ENCODE results near the gene CPEB1.

CPEB1 gene

DNA sequence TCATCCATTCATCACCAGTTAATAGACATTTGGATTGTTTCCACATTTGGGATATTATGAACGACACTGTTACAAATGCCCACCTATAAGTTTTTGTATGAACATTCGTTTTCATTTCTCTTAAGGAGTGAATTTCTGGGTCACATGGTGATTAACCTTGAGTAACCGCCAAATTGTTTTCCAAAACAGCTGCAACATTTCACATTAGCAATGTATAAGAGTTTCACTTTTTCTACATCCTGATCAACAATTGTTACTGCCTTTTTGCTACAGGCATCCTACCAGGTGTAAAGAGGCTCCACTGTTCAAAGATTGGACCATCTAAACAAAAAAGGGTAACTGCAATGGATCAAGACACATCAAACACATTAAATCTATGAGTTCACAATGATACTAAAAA is 52.0 kb downstream of the CPEB1 start:
- DNase-seq (ENCODE audit: low spot score): no peak

DNA sequence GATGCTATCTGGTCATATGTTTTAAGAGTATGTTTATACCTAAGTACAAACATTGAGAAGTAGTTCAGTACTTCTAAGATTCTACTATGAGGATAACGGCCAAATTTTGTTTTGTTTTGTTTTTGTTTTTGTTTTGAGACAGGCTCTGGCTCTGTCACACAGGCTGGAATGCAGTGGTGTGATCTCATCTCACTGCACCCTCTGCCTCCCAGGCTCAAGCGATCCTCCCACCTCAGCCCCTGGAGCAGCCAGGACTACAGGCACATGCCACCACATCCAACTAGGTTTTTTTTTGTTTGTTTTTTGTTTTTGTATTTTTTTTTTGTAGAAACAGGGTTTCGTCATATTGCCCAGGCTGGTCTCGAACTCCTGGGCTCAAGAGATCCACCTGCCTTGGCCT is 59.4 kb downstream of the CPEB1 start:
- DNase-seq (ENCODE audit: low spot score): no peak

DNA sequence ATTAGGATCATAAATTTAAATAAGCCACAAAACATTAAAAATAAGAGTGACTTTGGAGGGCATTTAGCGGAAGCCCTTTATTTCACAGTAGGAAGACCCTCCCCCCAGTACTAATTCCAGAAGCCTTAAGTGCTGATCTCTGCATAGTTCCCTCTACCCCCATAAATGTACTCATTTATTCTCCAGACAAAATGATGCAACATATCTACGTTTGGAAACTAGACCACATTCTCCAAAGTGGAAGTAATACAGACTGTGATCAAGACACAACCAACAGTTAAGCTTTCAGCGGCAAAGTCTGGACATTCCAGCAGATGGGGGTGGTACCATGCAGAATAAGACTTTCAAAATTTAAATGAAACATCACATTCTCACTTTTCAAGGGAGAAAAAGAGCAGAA is 62.1 kb downstream of the CPEB1 start:
- no peak for DNase-seq (ENCODE audit: low spot score)

DNA sequence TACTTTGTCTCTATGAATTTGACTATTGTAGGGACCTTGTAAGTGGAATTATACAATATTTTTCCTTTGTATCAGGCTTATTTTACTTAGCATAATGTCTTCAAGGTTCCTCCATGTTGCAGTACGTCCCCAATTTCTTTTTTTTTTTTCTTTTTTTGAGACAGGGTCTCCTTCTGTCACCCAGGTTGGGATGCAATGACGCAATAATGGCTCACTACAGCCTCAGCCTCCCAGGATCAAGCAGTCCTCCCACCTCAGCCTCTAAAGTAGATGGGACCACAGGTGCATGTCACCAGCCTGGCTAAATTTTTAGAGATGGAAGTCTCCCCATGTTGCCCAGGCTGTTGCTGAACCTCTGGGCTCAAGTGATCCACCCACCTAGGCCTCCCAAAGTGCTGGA is 66.5 kb downstream of the CPEB1 start:
- DNase-seq (ENCODE audit: low spot score): no peak

DNA sequence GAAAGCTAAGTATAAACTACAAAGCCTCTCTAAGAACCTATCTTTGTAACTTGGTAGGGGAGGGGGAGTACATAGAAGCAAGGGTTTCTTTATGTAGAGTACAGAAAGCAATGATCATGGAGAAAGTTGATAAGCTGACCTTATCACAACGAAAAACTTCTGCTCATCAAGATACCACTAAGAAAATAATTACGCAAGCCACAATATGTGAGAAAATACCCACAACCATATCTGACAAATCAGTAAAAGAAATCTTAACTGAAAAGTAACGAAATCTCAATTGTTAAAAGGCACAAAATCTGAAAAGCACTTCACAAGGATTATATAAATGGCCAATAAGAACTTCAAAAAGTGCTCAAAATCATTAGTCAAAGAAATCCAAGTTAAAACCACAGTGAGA is 71.8 kb downstream of the CPEB1 start:
- DNase-seq (ENCODE audit: low spot score): no peak

DNA sequence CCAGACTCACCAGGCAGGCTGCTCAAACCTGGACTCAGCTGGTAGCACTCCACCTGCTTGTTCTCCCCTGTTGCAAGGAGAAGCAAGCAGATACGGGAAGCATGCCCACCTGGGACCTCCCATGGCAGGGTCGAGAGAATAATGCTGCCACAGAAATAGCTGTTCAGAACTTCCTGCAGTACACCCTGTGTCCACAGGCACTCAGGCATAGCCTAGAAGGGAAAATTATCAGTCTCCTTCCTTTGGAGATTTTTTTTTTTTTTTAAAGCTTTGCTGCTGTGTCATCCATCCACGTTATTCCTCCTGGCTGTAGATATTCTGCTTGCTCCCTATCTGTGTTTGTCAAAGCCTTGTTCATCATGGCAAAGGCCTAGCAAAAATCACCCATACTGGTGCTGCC is 74.2 kb downstream of the CPEB1 start:
- no peak for DNase-seq (ENCODE audit: low spot score)

DNA sequence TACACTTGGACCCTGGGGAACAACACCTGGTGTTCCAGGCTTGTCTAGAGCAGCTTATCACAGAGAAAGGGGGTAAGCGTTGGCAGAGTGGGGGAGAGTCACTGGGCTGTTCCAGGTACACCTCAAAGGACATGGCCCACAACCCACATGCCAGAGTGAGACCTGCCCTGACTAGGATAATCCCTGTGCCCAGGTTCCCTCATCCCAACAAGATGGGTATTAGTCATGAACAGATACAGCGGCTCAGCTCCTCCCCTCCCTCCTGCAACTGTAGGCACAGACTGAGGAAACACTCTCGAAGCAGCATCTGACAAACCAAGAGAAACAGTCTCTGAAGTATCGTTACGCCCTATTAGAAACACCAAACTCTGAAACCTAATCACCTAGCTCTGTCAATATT is 74.9 kb downstream of the CPEB1 start:
- DNase-seq (ENCODE audit: low spot score): no peak

DNA sequence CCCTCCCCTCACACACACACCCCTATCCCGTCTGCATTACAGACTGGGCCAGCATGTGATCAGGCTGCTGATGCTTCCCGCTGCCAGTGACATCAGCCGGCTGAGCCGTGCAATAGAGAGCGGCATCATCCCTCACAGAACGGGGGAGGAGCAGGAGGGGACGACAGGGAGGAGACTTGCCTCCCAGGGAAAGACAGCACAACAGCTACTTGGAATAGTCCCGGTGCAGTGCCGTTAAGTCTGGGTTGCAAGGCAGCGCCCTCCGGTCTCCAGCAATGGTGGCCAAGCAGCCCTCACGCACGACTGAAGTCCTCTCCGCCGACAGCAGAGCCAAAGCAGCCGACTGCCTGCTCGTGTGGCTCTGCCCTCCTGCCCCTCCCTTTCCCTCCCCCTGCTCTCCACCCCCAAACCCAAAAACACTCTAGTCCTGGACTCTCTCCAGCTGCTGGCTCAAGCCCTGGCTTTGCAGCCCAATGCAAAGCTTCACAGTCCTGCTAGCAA is 75.4 kb downstream of the CPEB1 start:
- DNase-seq (ENCODE audit: low spot score): no peak

DNA sequence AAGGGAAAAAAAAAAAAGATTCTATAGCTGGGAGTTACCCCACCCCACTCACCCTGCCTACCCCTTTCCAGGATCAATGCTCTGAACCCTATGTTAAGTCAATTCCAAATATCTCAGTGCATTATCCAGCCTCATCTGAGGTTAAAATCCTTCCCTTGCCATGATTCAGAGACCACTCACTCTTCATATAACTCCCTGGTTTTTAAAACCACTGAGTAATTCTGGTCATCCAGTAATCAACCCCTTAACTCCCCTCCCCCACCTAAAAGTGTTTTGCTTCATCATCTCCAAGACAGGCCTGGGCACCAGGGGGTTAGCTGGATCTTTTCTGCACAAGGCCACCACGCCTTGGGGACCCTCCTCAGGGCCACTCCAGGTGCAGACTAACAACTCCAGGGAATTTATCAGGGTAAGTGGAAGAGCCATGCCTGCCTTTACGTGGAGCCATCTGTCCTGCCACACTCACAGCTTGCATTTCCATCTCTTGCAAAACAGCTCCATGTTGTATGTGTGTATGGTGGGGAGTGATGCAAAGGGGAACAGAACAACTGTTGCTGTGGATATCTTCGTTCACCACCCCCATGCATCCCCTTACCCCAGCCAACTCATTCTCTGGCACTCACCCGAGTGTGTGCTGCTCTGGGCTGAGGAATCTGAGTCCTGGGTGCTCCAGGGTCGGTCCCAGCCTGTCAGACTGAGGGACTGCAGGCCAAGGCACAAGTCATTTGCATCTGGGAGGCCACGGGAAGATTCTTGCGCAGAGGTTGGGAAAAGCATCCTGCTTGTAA is 76.2 kb downstream of the CPEB1 start:
- DNase-seq (ENCODE audit: low spot score): no peak

DNA sequence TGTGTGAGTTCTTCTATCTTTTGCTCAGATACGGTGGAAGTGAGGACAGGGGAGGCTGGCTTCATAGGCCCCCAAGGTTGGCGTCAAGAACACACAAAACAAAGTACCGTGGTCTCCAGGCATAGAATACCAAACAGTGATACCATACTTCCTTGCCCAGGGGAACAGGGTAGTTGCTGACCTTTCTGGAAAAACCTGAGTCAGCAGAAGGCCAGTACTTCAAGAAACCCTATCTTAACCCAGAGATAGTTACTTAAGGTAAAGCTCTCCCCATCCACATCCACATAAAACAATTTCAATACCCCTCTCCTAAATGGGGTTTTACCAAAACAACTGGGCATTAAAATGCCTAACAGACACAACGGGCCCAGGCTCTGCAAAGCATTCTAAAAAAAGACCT is 77.3 kb downstream of the CPEB1 start:
- no peak for DNase-seq (ENCODE audit: low spot score)

DNA sequence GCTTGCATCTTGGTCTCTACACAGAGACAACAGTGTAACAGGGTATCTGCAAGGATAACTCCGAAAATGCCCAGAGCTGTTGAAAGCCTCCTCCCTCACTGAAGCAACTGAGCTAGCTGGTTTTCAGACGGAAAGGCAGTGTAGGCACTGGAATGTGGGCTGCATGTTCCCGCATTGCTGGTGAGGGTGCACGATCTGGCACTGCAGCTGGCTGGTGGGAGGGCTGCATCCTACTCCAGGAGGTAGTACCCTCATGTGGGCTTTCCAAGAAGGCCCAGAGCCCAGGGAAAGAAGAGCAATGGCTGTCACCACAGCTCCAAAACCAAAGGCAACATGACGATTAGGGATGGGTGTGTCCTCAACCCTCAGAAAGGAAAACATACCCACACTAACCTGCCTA is 78.2 kb downstream of the CPEB1 start:
- DNase-seq (ENCODE audit: low spot score): no peak

DNA sequence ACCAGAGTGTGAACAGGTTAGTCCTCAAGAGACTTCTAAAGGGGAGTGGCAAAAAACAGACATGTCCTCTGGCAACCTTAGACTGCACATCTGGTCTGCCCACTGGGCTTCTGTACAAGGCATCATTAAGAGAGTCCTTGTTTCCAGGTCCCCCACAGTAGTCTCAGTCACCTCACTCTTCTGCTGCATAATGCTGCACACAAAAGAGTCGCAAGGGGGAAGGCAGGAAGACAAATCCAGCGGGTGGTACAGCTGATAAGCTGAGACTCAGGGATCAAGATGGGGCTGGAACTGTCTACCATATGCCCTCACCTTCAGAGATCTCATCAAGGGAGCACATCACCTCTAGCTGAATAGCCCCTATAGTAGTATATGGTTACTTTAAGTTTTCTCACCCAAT is 79.5 kb downstream of the CPEB1 start:
- no peak for DNase-seq (ENCODE audit: low spot score)

DNA sequence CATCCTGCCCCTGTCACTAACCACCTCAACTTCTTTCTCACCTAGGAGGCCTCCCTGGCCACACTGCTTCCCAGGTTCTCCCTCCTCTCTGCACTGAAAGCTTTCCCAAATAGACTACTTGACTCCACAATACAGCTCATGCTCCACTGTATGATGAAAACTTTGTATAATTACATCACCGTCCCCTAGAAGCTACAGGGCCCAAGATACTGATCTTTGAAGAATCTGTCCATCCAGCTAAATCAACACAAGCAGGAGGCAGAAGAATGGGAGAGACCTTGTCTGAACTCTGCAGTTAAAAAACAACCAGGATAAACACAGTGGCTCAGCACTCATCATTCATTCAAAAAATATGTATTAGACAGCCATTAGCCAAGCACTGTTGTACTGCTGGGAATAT is 80.5 kb downstream of the CPEB1 start:
- DNase-seq (ENCODE audit: low spot score): no peak

DNA sequence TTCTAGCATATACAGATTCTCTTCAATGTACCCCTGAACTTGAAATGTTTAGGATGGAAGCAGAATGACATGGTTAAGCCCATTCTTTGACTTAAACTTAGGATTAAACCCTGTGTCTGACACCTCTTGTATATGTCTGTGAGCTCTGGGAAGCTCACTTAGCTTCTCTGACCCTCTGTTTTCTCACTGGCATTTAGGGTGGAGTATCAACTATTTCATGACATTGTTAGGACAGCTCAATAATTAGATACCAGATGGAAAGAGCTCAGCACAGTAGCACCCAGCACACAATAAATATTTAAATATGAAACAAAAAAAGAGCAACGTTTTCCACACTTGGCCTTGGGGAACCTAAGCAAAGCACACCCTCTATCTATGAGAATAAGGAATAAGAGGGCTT is 88.7 kb downstream of the CPEB1 start:
- DNase-seq (ENCODE audit: low spot score): no peak

DNA sequence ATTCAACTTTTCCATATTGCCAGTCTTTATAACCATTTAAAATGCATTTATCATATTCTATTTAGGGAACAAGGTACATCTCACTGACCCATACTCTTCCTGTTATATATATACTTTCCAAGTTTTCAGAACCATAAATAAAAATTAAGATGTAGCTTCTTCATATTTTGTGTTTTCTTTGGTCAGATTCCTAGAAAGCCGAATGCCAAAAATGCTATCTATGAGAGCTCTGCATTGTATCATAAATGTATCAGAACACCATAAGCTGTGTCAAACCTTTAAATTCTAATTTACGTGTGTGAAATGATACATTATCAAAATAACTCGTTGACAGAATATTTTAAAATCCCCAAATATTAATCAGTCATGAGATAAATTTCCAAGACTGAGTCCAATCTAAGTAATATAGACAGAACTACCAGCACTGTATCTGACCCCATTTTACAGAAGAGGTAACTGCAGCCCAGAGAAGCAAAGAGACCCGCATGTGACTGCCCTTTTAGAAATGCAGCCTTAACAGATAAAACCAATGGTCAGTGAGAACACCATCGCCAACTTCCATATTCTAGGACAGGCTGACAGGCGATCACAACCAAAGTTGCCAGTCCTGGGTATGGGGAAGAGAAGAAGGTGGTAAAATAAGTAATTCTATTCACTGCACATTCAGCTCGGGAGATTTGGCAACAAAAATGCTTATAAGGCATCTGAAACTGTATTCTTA is 90.7 kb downstream of the CPEB1 start:
- DNase-seq (ENCODE audit: low spot score): no peak

DNA sequence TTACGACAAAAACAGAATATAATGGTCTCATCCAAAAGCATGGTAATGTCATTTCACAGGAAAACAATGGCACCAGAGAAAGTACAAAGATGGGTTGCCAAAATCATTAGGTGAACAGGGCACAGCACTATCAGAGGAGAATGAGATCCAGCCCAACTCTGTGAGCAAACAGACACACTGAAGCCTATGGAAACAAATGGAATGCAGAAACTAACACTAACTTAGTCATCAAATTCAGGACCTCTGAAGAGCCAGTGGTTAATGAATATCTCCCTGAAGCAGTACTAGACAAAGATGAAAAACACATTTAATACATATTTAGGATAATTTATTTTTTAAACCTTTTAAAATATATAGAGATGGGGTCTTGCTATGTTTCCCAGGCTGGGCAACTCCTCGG is 92.3 kb downstream of the CPEB1 start:
- DNase-seq (ENCODE audit: low spot score): no peak

DNA sequence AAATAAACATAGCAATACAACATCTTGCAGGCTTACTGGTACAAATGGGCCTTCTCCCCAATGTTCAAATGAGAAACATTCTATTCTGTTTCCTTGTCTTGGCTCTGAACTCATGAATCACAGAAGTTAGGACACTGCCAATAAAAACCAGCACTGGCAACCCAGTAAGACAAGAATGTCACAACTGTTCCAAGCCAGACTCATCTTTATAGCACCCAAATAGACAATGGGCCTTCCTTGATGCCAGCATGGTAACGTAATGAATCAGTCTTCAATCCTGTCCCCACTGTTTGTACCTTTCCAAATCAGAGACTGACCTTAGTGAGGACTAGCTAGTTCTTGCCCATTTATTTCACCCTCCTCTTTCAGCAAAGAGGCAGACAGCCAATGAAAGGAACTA is 92.8 kb downstream of the CPEB1 start:
- no peak for DNase-seq (ENCODE audit: low spot score)

DNA sequence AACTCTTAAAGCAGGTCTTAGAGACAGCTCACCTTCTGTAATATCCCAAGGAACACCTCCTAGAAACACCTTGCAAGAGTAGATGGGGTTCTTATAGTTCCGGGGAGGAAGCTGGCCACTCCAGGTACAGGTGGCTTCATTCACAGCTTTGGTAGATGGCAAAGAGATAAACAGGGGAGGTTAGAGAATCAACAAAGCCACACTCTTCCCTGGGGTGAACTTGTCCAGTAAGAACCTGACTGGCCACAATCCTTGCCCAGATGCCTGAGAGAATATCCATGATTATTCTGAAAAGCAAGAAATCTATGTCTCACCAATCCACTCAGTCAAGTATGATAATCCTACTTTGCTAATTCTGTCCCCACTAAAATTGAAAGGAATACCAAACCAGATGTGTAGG is 93.3 kb downstream of the CPEB1 start:
- DNase-seq (ENCODE audit: low spot score): no peak

DNA sequence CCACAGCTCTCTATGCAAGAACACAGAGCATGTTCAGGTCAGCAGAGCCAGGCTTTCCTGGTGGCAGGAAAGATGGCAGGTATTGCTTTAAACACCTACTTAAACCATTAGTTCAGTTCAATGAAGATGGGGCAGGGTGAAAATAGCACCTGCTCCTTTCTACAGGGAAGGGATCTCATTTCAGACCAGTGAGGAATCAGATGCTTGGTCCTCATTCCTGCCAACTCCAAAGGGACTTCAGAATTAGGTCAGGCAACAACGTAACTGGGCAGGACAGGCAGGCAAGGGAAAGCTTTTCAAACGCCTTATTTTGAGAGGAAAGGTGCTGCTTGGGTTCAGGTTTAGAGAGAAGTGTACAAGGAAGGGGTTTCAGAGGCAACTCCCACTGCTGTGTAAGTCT is 94.3 kb downstream of the CPEB1 start:
- no peak for DNase-seq (ENCODE audit: low spot score)

DNA sequence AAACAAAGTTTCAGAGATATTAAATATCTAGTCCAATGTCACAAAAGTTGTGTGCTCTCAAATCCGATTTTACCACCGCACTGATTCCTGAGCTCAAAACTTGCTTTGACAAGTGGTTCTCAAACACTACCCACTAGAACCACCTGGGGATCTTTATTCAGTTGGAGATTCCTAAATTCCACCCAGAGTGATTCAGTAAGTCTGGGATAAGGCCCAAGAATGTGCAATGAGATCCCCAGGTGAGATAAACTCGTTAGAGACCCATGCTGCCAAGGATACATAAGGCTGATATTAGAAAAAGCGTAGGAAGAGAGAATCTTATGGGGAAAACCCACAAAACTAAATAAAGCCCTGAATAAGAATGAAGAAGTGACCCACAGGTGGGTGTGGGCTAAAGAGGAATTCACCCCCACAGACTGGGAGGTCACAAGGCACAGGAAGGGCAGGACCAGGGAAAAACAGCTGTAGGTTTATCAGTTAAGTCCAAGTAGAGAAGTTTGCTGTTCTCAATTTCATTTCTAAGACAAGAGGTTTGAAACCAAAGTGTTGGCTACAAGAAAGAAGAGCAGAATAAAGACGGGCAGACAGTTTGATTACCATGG is 95.4 kb downstream of the CPEB1 start:
- no peak for DNase-seq (ENCODE audit: low spot score)

DNA sequence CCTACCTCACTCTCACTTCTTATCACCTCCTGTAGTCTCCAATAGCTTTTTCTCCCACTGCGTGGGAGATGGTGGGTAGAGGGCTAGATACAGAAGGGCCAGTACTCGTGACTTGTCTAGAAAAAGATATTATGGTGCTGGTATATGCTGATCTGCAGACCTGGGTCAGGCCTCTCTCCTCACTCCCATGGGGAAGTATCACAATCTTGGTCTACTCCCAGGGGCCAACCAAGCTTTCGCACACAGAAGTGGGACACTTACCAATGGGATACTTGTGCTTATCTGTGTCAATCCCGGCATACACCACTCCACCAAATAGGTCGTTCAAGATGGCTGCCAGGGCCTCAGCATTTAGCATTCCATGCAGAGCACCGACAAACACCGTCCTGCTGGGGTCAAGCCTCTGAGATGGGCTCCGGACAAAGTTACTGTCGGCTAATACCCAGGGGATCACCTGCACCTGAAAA is 97.9 kb downstream of the CPEB1 start:
- DNase-seq (ENCODE audit: low spot score): no peak

DNA sequence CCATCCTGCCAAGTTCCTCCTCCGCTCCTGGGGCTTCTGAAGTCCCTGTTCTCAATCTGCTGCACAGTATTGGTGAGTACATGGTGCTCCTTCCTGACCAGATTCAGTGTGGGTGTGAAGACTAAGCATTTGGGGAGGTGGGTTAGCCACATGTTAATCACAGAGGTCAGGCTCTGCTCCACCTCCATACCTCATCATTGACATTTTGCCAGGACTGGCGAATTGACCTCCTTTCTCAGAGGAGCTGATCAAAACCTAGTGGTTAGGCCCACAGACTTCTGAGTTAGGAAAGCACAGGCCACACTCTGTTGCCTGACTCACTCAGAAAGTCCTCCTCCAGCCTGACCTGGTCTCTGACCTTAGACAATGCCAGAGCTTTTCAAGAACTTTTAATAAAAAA is 98.5 kb downstream of the CPEB1 start:
- DNase-seq (ENCODE audit: low spot score): no peak

DNA sequence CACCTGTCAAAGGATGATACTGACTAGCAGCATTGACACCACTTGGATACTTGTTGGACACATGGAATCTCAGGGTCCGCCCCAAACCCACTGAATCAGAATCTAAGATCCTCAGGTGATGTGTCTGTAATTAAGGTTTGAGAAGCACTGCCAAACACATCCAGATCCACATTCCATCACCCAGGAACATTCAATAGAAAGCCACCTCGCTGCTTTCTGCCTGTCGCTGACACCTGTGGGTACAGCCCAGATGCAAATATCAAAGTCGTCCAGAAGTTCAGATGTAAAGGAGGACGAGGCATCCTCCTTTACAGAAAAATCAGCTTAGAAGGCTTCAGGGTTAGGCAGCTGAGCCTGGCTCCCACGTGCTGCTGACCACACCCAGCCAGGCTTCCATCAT is 101.7 kb downstream of the CPEB1 start:
- no peak for DNase-seq (ENCODE audit: low spot score)

Measured in hematopoietic multipotent progenitor cell treated with erythropoietin and hydrocortisone succinate and interleukin-3 and kit ligand, for 15 days (in vitro differentiated cells).